Skeletal muscle satellite cell (primary cell): ENCODE results near the gene ABLIM1.

ENCODE experiments used
- H3K27me3 ChIP-seq: 2 replicates; pipeline ENCODE4 v1.7.0; 2013; ENCODE audit warnings: low read length; ENCODE audit not compliant: control insufficient read depth, insufficient read depth
- H3K36me3 ChIP-seq: 2 replicates; pipeline ENCODE4 v1.7.0; 2013; ENCODE audit warnings: mild to moderate bottlenecking, control low read depth, low read length; ENCODE audit not compliant: insufficient read depth
- H3K4me1 ChIP-seq: 2 replicates; pipeline ENCODE4 v1.7.0; 2013; ENCODE audit warnings: low read length; ENCODE audit not compliant: control insufficient read depth, insufficient read depth
- H3K4me2 ChIP-seq: 2 replicates; pipeline ENCODE4 v1.7.0; 2013; ENCODE audit warnings: mild to moderate bottlenecking, low read length
- H3K4me3 ChIP-seq: 2 replicates; pipeline ENCODE4 v1.7.0; 2013; ENCODE audit warnings: low read length
- H3K9ac ChIP-seq: 2 replicates; pipeline ENCODE4 v1.7.0; 2013; ENCODE audit warnings: mild to moderate bottlenecking, low read depth, low read length, moderate library complexity
- H3K9me3 ChIP-seq: replicated peaks from 2 replicates; pipeline ENCODE4 v1.7.0; 2013; ENCODE audit warnings: mild to moderate bottlenecking, control low read depth, low read length

ABLIM1 gene

GRCh38 chr10:114393886-114394285, 264.2 kb downstream of the ABLIM1 start:
- Histone ChIP-seq H3K36me3 (no peaks in the 10 kb centered on the region), H3K9me3 (no peaks in the 10 kb centered on the region), H3K9ac (no peak overlapping the region), H3K27me3 (peaks cover 64% of the 10 kb centered on the region), H3K4me2 (no peak overlapping the region), H3K4me3 (no peak overlapping the region), H3K4me1 (peaks cover 13% of the 10 kb centered on the region)

GRCh38 chr10:114393482-114393881, 264.6 kb downstream of the ABLIM1 start:
- H3K4me2 ChIP-seq, result no peak overlapping the region
- H3K4me3 ChIP-seq, result no peak overlapping the region
- H3K27me3 ChIP-seq, result peaks cover 60% of the 10 kb centered on the region
- H3K9me3 ChIP-seq, result no peaks in the 10 kb centered on the region
- H3K4me1 ChIP-seq, result peaks cover 13% of the 10 kb centered on the region
- H3K36me3 ChIP-seq, result no peaks in the 10 kb centered on the region
- H3K9ac ChIP-seq, result no peak overlapping the region

GRCh38 chr10:114392112-114392835, 265.8 kb downstream of the ABLIM1 start:
- H3K4me2 ChIP-seq, result no peak overlapping the region
- H3K4me3 ChIP-seq, result no peak overlapping the region
- peaks cover 53% of the 10 kb centered on the region for H3K27me3 ChIP-seq
- no peaks in the 10 kb centered on the region for H3K36me3 ChIP-seq
- H3K4me1 ChIP-seq, result peaks cover 13% of the 10 kb centered on the region
- no peaks in the 10 kb centered on the region for H3K9me3 ChIP-seq
- H3K9ac ChIP-seq, result no peak overlapping the region

- Histone ChIP-seq H3K9me3 (no peaks in the 10 kb centered on the region), H3K4me3 (no peak overlapping the region), H3K9ac (no peak overlapping the region), H3K27me3 (peaks cover 53% of the 10 kb centered on the region), H3K4me1 (peaks cover 13% of the 10 kb centered on the region), H3K36me3 (no peaks in the 10 kb centered on the region), H3K4me2 (no peak overlapping the region)
These were observed 266.5 kb downstream of the ABLIM1 start for GRCh38 chr10:114391599-114391998.

GRCh38 chr10:114389426-114389825, 268.6 kb downstream of the ABLIM1 start:
- Histone ChIP-seq H3K4me1 (peaks cover 13% of the 10 kb centered on the region), H3K27me3 (peaks cover 53% of the 10 kb centered on the region), H3K9me3 (no peaks in the 10 kb centered on the region), H3K9ac (no peak overlapping the region), H3K4me2 (no peak overlapping the region), H3K36me3 (no peaks in the 10 kb centered on the region), H3K4me3 (no peak overlapping the region)

- H3K36me3 ChIP-seq, result no peaks in the 10 kb centered on the region
- no peak overlapping the region for H3K4me2 ChIP-seq
- H3K9ac ChIP-seq, result no peak overlapping the region
- H3K9me3 ChIP-seq, result no peaks in the 10 kb centered on the region
- H3K4me1 ChIP-seq, result peaks cover 8% of the 10 kb centered on the region
- peaks cover 51% of the 10 kb centered on the region for H3K27me3 ChIP-seq
- H3K4me3 ChIP-seq, result no peak overlapping the region
These were observed 269.8 kb downstream of the ABLIM1 start for GRCh38 chr10:114388275-114388674.

GRCh38 chr10:114387784-114388183, 270.3 kb downstream of the ABLIM1 start:
- Histone ChIP-seq H3K9ac (no peak overlapping the region), H3K4me3 (no peak overlapping the region), H3K27me3 (peaks cover 51% of the 10 kb centered on the region), H3K9me3 (no peaks in the 10 kb centered on the region), H3K36me3 (no peaks in the 10 kb centered on the region), H3K4me2 (no peak overlapping the region), H3K4me1 (peaks cover 6% of the 10 kb centered on the region)

GRCh38 chr10:114386452-114386851, 271.6 kb downstream of the ABLIM1 start:
- Histone ChIP-seq H3K4me2 (no peak overlapping the region), H3K4me3 (no peak overlapping the region), H3K9me3 (no peaks in the 10 kb centered on the region), H3K9ac (no peak overlapping the region), H3K36me3 (no peaks in the 10 kb centered on the region), H3K4me1 (peaks cover 3% of the 10 kb centered on the region), H3K27me3 (peaks cover 54% of the 10 kb centered on the region)

GRCh38 chr10:114385557-114385956, 272.5 kb downstream of the ABLIM1 start:
- Histone ChIP-seq H3K4me2 (no peak overlapping the region), H3K27me3 (peaks cover 62% of the 10 kb centered on the region), H3K9me3 (no peaks in the 10 kb centered on the region), H3K4me1 (peaks cover 3% of the 10 kb centered on the region), H3K9ac (no peak overlapping the region), H3K36me3 (no peaks in the 10 kb centered on the region), H3K4me3 (no peak overlapping the region)

GRCh38 chr10:114384601-114385000, 273.5 kb downstream of the ABLIM1 start:
- Histone ChIP-seq H3K27me3 (peaks cover 72% of the 10 kb centered on the region), H3K9me3 (no peaks in the 10 kb centered on the region), H3K4me2 (no peak overlapping the region), H3K4me1 (peaks cover 1% of the 10 kb centered on the region), H3K36me3 (no peaks in the 10 kb centered on the region), H3K4me3 (no peak overlapping the region), H3K9ac (no peak overlapping the region)

- Histone ChIP-seq H3K36me3 (no peaks in the 10 kb centered on the region), H3K9ac (no peak overlapping the region), H3K4me2 (no peak overlapping the region), H3K4me3 (no peak overlapping the region), H3K4me1 (no peaks in the 10 kb centered on the region), H3K27me3 (peaks cover 72% of the 10 kb centered on the region), H3K9me3 (no peaks in the 10 kb centered on the region)
These were observed 273.9 kb downstream of the ABLIM1 start for GRCh38 chr10:114384181-114384580.
